Calu3 (cell line): ENCODE data around the gene MYO1G. TPM values are rescaled to one million over a fixed set of nuclear protein-coding genes. Genes with fewer than 3 reads are reported as not detected.

Source experiments
- BruUV-seq: library from RNA; stranded (reverse); fragments of 400-500 nt; replicated peaks from 2 replicates; lab custom pipeline; 2021; lab: Mats Ljungman, UMichigan
- CTCF ChIA-PET: fragments of 300-600 bp; sonication (Branson Sonifier 250); formaldehyde crosslinking; loops from one replicate; lab custom pipeline; 2022; ENCODE audit warnings: antibody characterized with exemption; lab: Charles Lee
- DNase-seq: peaks from one replicate; pipeline ENCODE4 v3.0.0; 2022
- H3K27ac Mint-ChIP-seq: one replicate; pipeline ENCODE4 v1.8.0; 2022; ENCODE audit warnings: mixed read lengths; ENCODE audit not compliant: unreplicated experiment
- H3K27me3 Mint-ChIP-seq: one replicate; pipeline ENCODE4 v1.8.0; 2022; ENCODE audit warnings: mixed read lengths; ENCODE audit not compliant: unreplicated experiment
- H3K36me3 Mint-ChIP-seq: one replicate; pipeline ENCODE4 v1.8.0; 2022; ENCODE audit warnings: mild to moderate bottlenecking, moderate library complexity, mixed read lengths; ENCODE audit not compliant: insufficient read depth, unreplicated experiment
- H3K4me1 Mint-ChIP-seq: one replicate; pipeline ENCODE4 v1.8.0; 2022; ENCODE audit warnings: mild to moderate bottlenecking, low read depth, mixed read lengths; ENCODE audit not compliant: unreplicated experiment
- H3K4me3 Mint-ChIP-seq: one replicate; pipeline ENCODE4 v1.8.0; 2022; ENCODE audit warnings: mild to moderate bottlenecking, low read depth, moderate library complexity, mixed read lengths; ENCODE audit not compliant: unreplicated experiment
- H3K9me3 Mint-ChIP-seq: one replicate; pipeline ENCODE4 v1.8.0; 2022; ENCODE audit warnings: low read depth, mixed read lengths; ENCODE audit not compliant: unreplicated experiment
- CTCF ChIP-seq: fragments of 200-600 bp; IDR thresholded peaks from one replicate; pipeline ENCODE4 v1.8.0; 2022; ENCODE audit warnings: antibody characterized with exemption; ENCODE audit not compliant: unreplicated experiment
- intact Hi-C: fragments of 100-400 bp; cut with micrococcal nuclease; formaldehyde crosslinking; loops from one replicate; pipeline ENCODE4 v1.10.0; 2022; ENCODE audit not compliant: unreplicated experiment
- total RNA-seq: library from RNA; stranded (reverse); gene quantifications from 2 replicates; pipeline ENCODE4 v1.2.3, GENCODE V29; 2022

MYO1G gene
- total RNA-seq, 1 experiment from 2014 or later: 0.33 TPM

GRCh38 chr7:44955733-44956132 lies 23.1 kb downstream of the MYO1G start:
- CTCF ChIA-PET: interaction anchor here (1.0 to 1.1 kb wide), 2 partner anchors 12 to 44 kb away, joined by 3 read pairs; no protein-coding TSS in a partner anchor
- H3K4me1 Mint-ChIP-seq: no peaks in the 10 kb centered on the region
- H3K36me3 Mint-ChIP-seq: no peaks in the 10 kb centered on the region
- H3K27me3 Mint-ChIP-seq: peaks cover 42% of the 10 kb centered on the region
- H3K27ac Mint-ChIP-seq: no peak overlapping the region
- no TSS peak for BruUV-seq
- TF ChIP-seq CTCF: no peak
- H3K9me3 Mint-ChIP-seq: no peaks in the 10 kb centered on the region
- DNase-seq: no peak
- H3K4me3 Mint-ChIP-seq: no peak overlapping the region
- intact Hi-C loops: no loop called here

- CTCF ChIA-PET: interaction anchor here (0.7 to 1.1 kb wide), 2 partner anchors 21 to 42 kb away, joined by 3 read pairs; no protein-coding TSS in a partner anchor
- Mint-ChIP-seq H3K27ac (no peak overlapping the region), H3K9me3 (no peaks in the 10 kb centered on the region), H3K36me3 (no peaks in the 10 kb centered on the region), H3K27me3 (peaks cover 47% of the 10 kb centered on the region), H3K4me1 (no peaks in the 10 kb centered on the region), H3K4me3 (no peak overlapping the region)
- no peak for TF ChIP-seq CTCF
- no TSS peak for BruUV-seq
- intact Hi-C loops: no loop called here
- DNase-seq: no peak
These were observed 25.7 kb downstream of the MYO1G start for GRCh38 chr7:44953156-44953555.

- no peak overlapping the region for H3K4me3 Mint-ChIP-seq
- CTCF ChIA-PET: interaction anchor here (0.9 kb wide), 1 partner anchor 48 kb away, joined by 3 read pairs; no protein-coding TSS in a partner anchor
- no peak for DNase-seq
- H3K4me1 Mint-ChIP-seq: no peaks in the 10 kb centered on the region
- no peaks in the 10 kb centered on the region for H3K36me3 Mint-ChIP-seq
- intact Hi-C loops: no loop called here
- no TSS peak for BruUV-seq
- no peak for TF ChIP-seq CTCF
- H3K27ac Mint-ChIP-seq: no peak overlapping the region
- H3K9me3 Mint-ChIP-seq: no peaks in the 10 kb centered on the region
- H3K27me3 Mint-ChIP-seq: peaks cover 55% of the 10 kb centered on the region
These were observed 29.5 kb downstream of the MYO1G start for GRCh38 chr7:44949303-44949702.

GRCh38 chr7:44945479-44945878 lies 33.3 kb downstream of the MYO1G start:
- H3K4me3 Mint-ChIP-seq: no peak overlapping the region

More at GRCh38 chr7:44945479-44945878, 33.3 kb downstream of the MYO1G start:
- no peak for DNase-seq
- TF ChIP-seq CTCF: no peak
- Mint-ChIP-seq H3K9me3 (no peaks in the 10 kb centered on the region), H3K36me3 (no peaks in the 10 kb centered on the region), H3K27me3 (peaks cover 27% of the 10 kb centered on the region), H3K27ac (no peak overlapping the region), H3K4me1 (no peaks in the 10 kb centered on the region)
- intact Hi-C loops: no loop called here
- no TSS peak for BruUV-seq
- CTCF ChIA-PET: no interaction called here
